Peyer's patch (tissue), 4 donors: Measurements from ENCODE around the gene LPIN1.

Experiments used
- POLR2A ChIP-seq, 2 donors: fragments of 450-650 bp; IDR thresholded peaks; one replicate each; pipeline ENCODE4 v1.5.1; 2017; ENCODE audit warnings: antibody characterized with exemption in 2 of 2, mild to moderate bottlenecking in 2 of 2, moderate library complexity in 2 of 2
- TF ChIP-seq, protein P1 (sequence below), 6 experiments: fragments of 450-650 bp in 4 of 6; fragments of 200-600 bp in 2 of 6; sonication (generic) in 1 of 6; IDR thresholded peaks; one replicate each; pipeline ENCODE4 v1.5.1; 2017 to 2019; ENCODE audit warnings: antibody characterized with exemption in 6 of 6, mild to moderate bottlenecking in 3 of 6, moderate library complexity in 1 of 6

DNA sequence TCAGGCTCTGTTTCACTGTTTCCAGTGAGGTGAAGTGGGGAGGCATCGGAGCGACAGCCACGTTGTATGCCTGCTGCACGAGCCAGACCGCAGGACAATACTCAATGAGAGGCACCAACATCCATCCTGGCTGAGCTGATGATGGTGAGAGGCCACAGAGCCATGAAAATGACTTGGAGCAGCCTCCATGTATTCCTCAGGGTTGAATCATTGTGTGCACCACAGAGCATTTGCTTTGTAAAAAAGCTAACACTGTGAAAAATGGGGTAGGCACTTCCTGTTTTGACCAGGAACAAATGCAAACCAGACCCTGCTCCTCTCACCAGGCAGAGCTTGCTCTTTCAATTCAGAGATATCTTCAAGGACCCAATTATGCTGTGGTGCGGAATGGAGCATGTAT, 87.2 kb downstream of the LPIN1 start:
- TF ChIP-seq, protein P1, sequence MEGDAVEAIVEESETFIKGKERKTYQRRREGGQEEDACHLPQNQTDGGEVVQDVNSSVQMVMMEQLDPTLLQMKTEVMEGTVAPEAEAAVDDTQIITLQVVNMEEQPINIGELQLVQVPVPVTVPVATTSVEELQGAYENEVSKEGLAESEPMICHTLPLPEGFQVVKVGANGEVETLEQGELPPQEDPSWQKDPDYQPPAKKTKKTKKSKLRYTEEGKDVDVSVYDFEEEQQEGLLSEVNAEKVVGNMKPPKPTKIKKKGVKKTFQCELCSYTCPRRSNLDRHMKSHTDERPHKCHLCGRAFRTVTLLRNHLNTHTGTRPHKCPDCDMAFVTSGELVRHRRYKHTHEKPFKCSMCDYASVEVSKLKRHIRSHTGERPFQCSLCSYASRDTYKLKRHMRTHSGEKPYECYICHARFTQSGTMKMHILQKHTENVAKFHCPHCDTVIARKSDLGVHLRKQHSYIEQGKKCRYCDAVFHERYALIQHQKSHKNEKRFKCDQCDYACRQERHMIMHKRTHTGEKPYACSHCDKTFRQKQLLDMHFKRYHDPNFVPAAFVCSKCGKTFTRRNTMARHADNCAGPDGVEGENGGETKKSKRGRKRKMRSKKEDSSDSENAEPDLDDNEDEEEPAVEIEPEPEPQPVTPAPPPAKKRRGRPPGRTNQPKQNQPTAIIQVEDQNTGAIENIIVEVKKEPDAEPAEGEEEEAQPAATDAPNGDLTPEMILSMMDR (IDR thresholded peaks at IDR 0.05) = no peak
- TF ChIP-seq POLR2A (IDR thresholded peaks at IDR 0.05) = no peak
